Dendritic cell treated with granulocyte-macrophage colony-stimulating factor and Interleukin-4, amounts not matched to agents 40 ng/mL and 50 ng/mL, for 4 days (primary cell): ENCODE measurements around the gene ADPRHL1.
"Not testable (repeated sequence)": the region's sequence is repeated elsewhere in the genome, so short reads cannot be mapped to it uniquely, and the experiment has no call there.

Source experiments
- H3K27ac Mint-ChIP-seq: one replicate; pipeline ENCODE4 v1.8.0; 2022; ENCODE audit warnings: mild to moderate bottlenecking, mixed read lengths
- H3K27me3 Mint-ChIP-seq: one replicate; pipeline ENCODE4 v1.8.0; 2022; ENCODE audit warnings: mild to moderate bottlenecking, mixed read lengths
- H3K36me3 Mint-ChIP-seq: one replicate; pipeline ENCODE4 v1.8.0; 2022; ENCODE audit warnings: low read depth, mixed read lengths
- H3K4me1 Mint-ChIP-seq: one replicate; pipeline ENCODE4 v1.8.0; 2022; ENCODE audit warnings: low read depth, mixed read lengths
- H3K4me3 Mint-ChIP-seq: one replicate; pipeline ENCODE4 v1.8.0; 2022; ENCODE audit warnings: mild to moderate bottlenecking, moderate library complexity, mixed read lengths
- H3K9me3 Mint-ChIP-seq: one replicate; pipeline ENCODE4 v1.8.0; 2022; ENCODE audit warnings: mixed read lengths
- intact Hi-C: fragments of 100-400 bp; cut with micrococcal nuclease; formaldehyde crosslinking; loops from one replicate; pipeline ENCODE4 v1.15.0; 2022

Gene ADPRHL1

GRCh38 chr13:113458253-113459065 is 5.2 kb upstream of the ADPRHL1 start:
- H3K27me3 Mint-ChIP-seq, result no peaks in the 10 kb centered on the region
- no peak overlapping the region for H3K4me3 Mint-ChIP-seq
- no peak overlapping the region for H3K27ac Mint-ChIP-seq
- no peaks in the 10 kb centered on the region for H3K9me3 Mint-ChIP-seq
- no peaks in the 10 kb centered on the region for H3K4me1 Mint-ChIP-seq
- intact Hi-C loops, result loop anchor here (5.0 kb wide), 1 partner anchor 104 kb away; no protein-coding TSS in a partner anchor
- H3K36me3 Mint-ChIP-seq, result peaks cover 94% of the 10 kb centered on the region

GRCh38 chr13:113457510-113457909 is 4.2 kb upstream of the ADPRHL1 start:
- H3K27me3 Mint-ChIP-seq, result no peaks in the 10 kb centered on the region
- no peak overlapping the region for H3K4me3 Mint-ChIP-seq
- H3K27ac Mint-ChIP-seq, result no peak overlapping the region
- H3K4me1 Mint-ChIP-seq, result no peaks in the 10 kb centered on the region
- intact Hi-C loops, result loop anchor here (5.0 kb wide), 1 partner anchor 105 kb away; no protein-coding TSS in a partner anchor
- peaks cover 94% of the 10 kb centered on the region for H3K36me3 Mint-ChIP-seq
- H3K9me3 Mint-ChIP-seq, result no peaks in the 10 kb centered on the region

GRCh38 chr13:113456116-113456702 is 2.9 kb upstream of the ADPRHL1 start:
- intact Hi-C loops, result loop anchor here (5.0 kb wide), 1 partner anchor 106 kb away; no protein-coding TSS in a partner anchor
- Mint-ChIP-seq H3K27me3 (no peaks in the 10 kb centered on the region), H3K4me3 (no peak overlapping the region), H3K27ac (no peak overlapping the region), H3K4me1 (no peaks in the 10 kb centered on the region), H3K9me3 (no peaks in the 10 kb centered on the region), H3K36me3 (peaks cover 85% of the 10 kb centered on the region)

GRCh38 chr13:113455384-113455783 is 2.1 kb upstream of the ADPRHL1 start:
- peaks cover 77% of the 10 kb centered on the region for H3K36me3 Mint-ChIP-seq
- H3K27me3 Mint-ChIP-seq, result no peaks in the 10 kb centered on the region
- intact Hi-C loops, result loop anchor here (5.0 kb wide), 1 partner anchor 107 kb away; no protein-coding TSS in a partner anchor
- H3K4me1 Mint-ChIP-seq, result no peaks in the 10 kb centered on the region
- H3K27ac Mint-ChIP-seq, result no peak overlapping the region
- no peaks in the 10 kb centered on the region for H3K9me3 Mint-ChIP-seq
- no peak overlapping the region for H3K4me3 Mint-ChIP-seq

- no peak overlapping the region for H3K27ac Mint-ChIP-seq
- peaks cover 73% of the 10 kb centered on the region for H3K36me3 Mint-ChIP-seq
- H3K9me3 Mint-ChIP-seq, result no peaks in the 10 kb centered on the region
- intact Hi-C loops, result loop anchor here (5.0 kb wide), 1 partner anchor 107 kb away; no protein-coding TSS in a partner anchor
- H3K27me3 Mint-ChIP-seq, result no peaks in the 10 kb centered on the region
- no peak overlapping the region for H3K4me3 Mint-ChIP-seq
- H3K4me1 Mint-ChIP-seq, result no peaks in the 10 kb centered on the region
Measured at GRCh38 chr13:113454936-113455335, 1.6 kb upstream of the ADPRHL1 start.

GRCh38 chr13:113452466-113452865 is 822 bp downstream of the ADPRHL1 start:
- Mint-ChIP-seq H3K4me3 (no peak overlapping the region), H3K4me1 (no peaks in the 10 kb centered on the region), H3K27me3 (no peaks in the 10 kb centered on the region), H3K27ac (no peak overlapping the region), H3K36me3 (peaks cover 52% of the 10 kb centered on the region), H3K9me3 (no peaks in the 10 kb centered on the region)
- intact Hi-C loops, result no loop called here

GRCh38 chr13:113451951-113452421 is 1.3 kb downstream of the ADPRHL1 start:
- H3K9me3 Mint-ChIP-seq, result no peaks in the 10 kb centered on the region
- H3K27ac Mint-ChIP-seq, result no peak overlapping the region
- H3K36me3 Mint-ChIP-seq, result peaks cover 51% of the 10 kb centered on the region
- intact Hi-C loops, result no loop called here
- H3K4me1 Mint-ChIP-seq, result no peaks in the 10 kb centered on the region
- H3K27me3 Mint-ChIP-seq, result no peaks in the 10 kb centered on the region
- H3K4me3 Mint-ChIP-seq, result no peak overlapping the region

GRCh38 chr13:113450861-113451620 is 2.2 kb downstream of the ADPRHL1 start:
- H3K27ac Mint-ChIP-seq, H3K4me3 Mint-ChIP-seq, intact Hi-C loops, H3K4me1 Mint-ChIP-seq, H3K9me3 Mint-ChIP-seq, H3K27me3 Mint-ChIP-seq: not testable (repeated sequence)
- peaks cover 43% of the 10 kb centered on the region for H3K36me3 Mint-ChIP-seq

- H3K9me3 Mint-ChIP-seq, H3K4me1 Mint-ChIP-seq, H3K27ac Mint-ChIP-seq, H3K4me3 Mint-ChIP-seq, H3K27me3 Mint-ChIP-seq, intact Hi-C loops: not testable (repeated sequence)
- peaks cover 36% of the 10 kb centered on the region for H3K36me3 Mint-ChIP-seq
Measured at GRCh38 chr13:113450348-113450744, 2.9 kb downstream of the ADPRHL1 start.

GRCh38 chr13:113449693-113450347 is 3.5 kb downstream of the ADPRHL1 start:
- no peaks in the 10 kb centered on the region for H3K27me3 Mint-ChIP-seq
- no peak overlapping the region for H3K4me3 Mint-ChIP-seq
- no peaks in the 10 kb centered on the region for H3K4me1 Mint-ChIP-seq
- peaks cover 30% of the 10 kb centered on the region for H3K36me3 Mint-ChIP-seq
- intact Hi-C loops, result no loop called here
- no peaks in the 10 kb centered on the region for H3K9me3 Mint-ChIP-seq
- H3K27ac Mint-ChIP-seq, result no peak overlapping the region

GRCh38 chr13:113448885-113449692 is 4.2 kb downstream of the ADPRHL1 start:
- H3K36me3 Mint-ChIP-seq, result peaks cover 28% of the 10 kb centered on the region

GRCh38 chr13:113448545-113448884 is 4.8 kb downstream of the ADPRHL1 start:
- no peak overlapping the region for H3K27ac Mint-ChIP-seq
- no peaks in the 10 kb centered on the region for H3K4me1 Mint-ChIP-seq
- H3K4me3 Mint-ChIP-seq, result no peak overlapping the region
- intact Hi-C loops, result no loop called here
- H3K36me3 Mint-ChIP-seq, result peaks cover 28% of the 10 kb centered on the region
- H3K9me3 Mint-ChIP-seq, result no peaks in the 10 kb centered on the region
- no peaks in the 10 kb centered on the region for H3K27me3 Mint-ChIP-seq

More at GRCh38 chr13:113448885-113449692, 4.2 kb downstream of the ADPRHL1 start:
- Mint-ChIP-seq H3K27me3 (no peaks in the 10 kb centered on the region), H3K4me1 (no peaks in the 10 kb centered on the region), H3K9me3 (no peaks in the 10 kb centered on the region), H3K27ac (no peak overlapping the region), H3K4me3 (no peak overlapping the region)
- intact Hi-C loops, result no loop called here

GRCh38 chr13:113447596-113447995 is 5.7 kb downstream of the ADPRHL1 start:
- Mint-ChIP-seq H3K36me3 (peaks cover 28% of the 10 kb centered on the region), H3K4me1 (no peaks in the 10 kb centered on the region), H3K27me3 (no peaks in the 10 kb centered on the region), H3K27ac (no peak overlapping the region), H3K9me3 (peaks cover 8% of the 10 kb centered on the region), H3K4me3 (no peak overlapping the region)
- intact Hi-C loops, result no loop called here
